BJ (cell line): Measurements from ENCODE around the gene TRMT11. TPM values are rescaled to one million over a fixed set of nuclear protein-coding genes. Genes with fewer than 3 reads are reported as not detected.
A peak's percentile ranks its signal among the peaks of the same experiment; 100 is the strongest.

ENCODE experiments used
- CTCF ChIA-PET: fragments of 350-600 bp; formaldehyde crosslinking; extraction: SDS; loops from one replicate; lab custom pipeline; 2021; ENCODE audit warnings: antibody characterized with exemption, inconsistent platforms; lab: Yijun Ruan, JAX
- POLR2A ChIA-PET: fragments of 300-600 bp; sonication (Branson Sonifier 250); formaldehyde crosslinking; extraction: SDS; loops from one replicate; lab custom pipeline; 2021; ENCODE audit warnings: antibody characterized with exemption; lab: Charles Lee
- DNase-seq: peaks from one replicate; pipeline ENCODE4 v3.0.0-alpha.2; 2011; ENCODE audit warnings: low read depth
- H3K27me3 ChIP-seq: 2 replicates; pipeline ENCODE4 v1.6.0; 2011; ENCODE audit warnings: low read length; ENCODE audit not compliant: control insufficient read depth, insufficient read depth
- H3K36me3 ChIP-seq: 2 replicates; pipeline ENCODE4 v1.5.1; 2011; ENCODE audit warnings: low read length; ENCODE audit not compliant: control insufficient read depth, insufficient read depth
- H3K4me3 ChIP-seq: 2 replicates; pipeline ENCODE4 v1.5.1; 2011; ENCODE audit warnings: low read depth, mild to moderate bottlenecking, control low read depth, low read length
- CTCF ChIP-seq: IDR thresholded peaks from 2 replicates; pipeline ENCODE4 v1.5.1; 2011; ENCODE audit warnings: low read depth, mild to moderate bottlenecking, control low read depth, inconsistent platforms, low read length, moderate library complexity; ENCODE audit not compliant: insufficient read depth
- polyA plus RNA-seq: library from polyadenylated mRNA; depleted of rRNA; stranded (reverse); fragments of >200 nt; gene quantifications from 2 replicates; pipeline ENCODE4 v1.2.3, GENCODE V29; 2011

Gene TRMT11
- polyA plus RNA-seq, 1 experiment: 10.1 TPM

GRCh38 chr6:125951323-125951722, 35.0 kb upstream of the TRMT11 start:
- no peaks in the 10 kb centered on the region for H3K27me3 ChIP-seq
- ChIA-PET POLR2A (interaction anchor here (0.6 to 1.0 kb wide), 2 partner anchors 157 to 160 kb away, joined by 3 to 4 read pairs; partner anchors contain the start of gene NCOA7), CTCF (interaction anchor here (0.9 to 4.1 kb wide), 8 partner anchors 18 to 170 kb away, joined by 3 to 49 read pairs (median 10); partner anchors contain the start of gene NCOA7)
- no peak for TF ChIP-seq CTCF
- DNase-seq: no peak
- no peak overlapping the region for H3K4me3 ChIP-seq
- H3K36me3 ChIP-seq: no peaks in the 10 kb centered on the region

GRCh38 chr6:125952764-125953501, 33.4 kb upstream of the TRMT11 start:
- CTCF ChIA-PET: interaction anchor here (0.6 to 4.1 kb wide), 26 partner anchors 9 to 199 kb away, joined by 3 to 49 read pairs (median 4); partner anchors contain the start of gene NCOA7
- POLR2A ChIA-PET: interaction anchor here (0.6 kb wide), 1 partner anchor 175 kb away, joined by 5 read pairs; no protein-coding TSS in a partner anchor
- TF ChIP-seq CTCF: peak; percentile 66
- no peak overlapping the region for H3K4me3 ChIP-seq
- H3K27me3 ChIP-seq: no peaks in the 10 kb centered on the region
- no peak for DNase-seq
- H3K36me3 ChIP-seq: no peaks in the 10 kb centered on the region

- Histone ChIP-seq H3K4me3 (no peak overlapping the region), H3K36me3 (no peaks in the 10 kb centered on the region), H3K27me3 (no peaks in the 10 kb centered on the region)
- no peak for DNase-seq
- ChIA-PET POLR2A (interaction anchor here (0.6 kb wide), 1 partner anchor 175 kb away, joined by 5 read pairs; no protein-coding TSS in a partner anchor), CTCF (interaction anchor here (0.6 to 4.1 kb wide), 19 partner anchors 11 to 200 kb away, joined by 3 to 49 read pairs (median 5); partner anchors contain the start of gene NCOA7)
- TF ChIP-seq CTCF: peak; percentile 23; the same call in 1 of the 2 replicates
These were observed 32.9 kb upstream of the TRMT11 start for GRCh38 chr6:125953502-125953875.

GRCh38 chr6:125954735-125955339, 31.5 kb upstream of the TRMT11 start:
- CTCF ChIA-PET: interaction anchor here (2.6 to 4.1 kb wide), 6 partner anchors 8 to 165 kb away, joined by 12 to 30 read pairs (median 22); partner anchors contain the start of gene NCOA7
- POLR2A ChIA-PET: no interaction called here
- no peaks in the 10 kb centered on the region for H3K27me3 ChIP-seq
- DNase-seq: no peak
- H3K36me3 ChIP-seq: no peaks in the 10 kb centered on the region
- TF ChIP-seq CTCF: no peak
- no peak overlapping the region for H3K4me3 ChIP-seq

GRCh38 chr6:125955973-125956372, 30.4 kb upstream of the TRMT11 start:
- no peaks in the 10 kb centered on the region for H3K36me3 ChIP-seq
- no peak for TF ChIP-seq CTCF
- no peak overlapping the region for H3K4me3 ChIP-seq
- CTCF ChIA-PET: interaction anchor here (0.5 to 4.1 kb wide), 21 partner anchors 8 to 199 kb away, joined by 3 to 30 read pairs (median 6); partner anchors contain the start of gene NCOA7
- no peaks in the 10 kb centered on the region for H3K27me3 ChIP-seq
- no peak for DNase-seq
- POLR2A ChIA-PET: interaction anchor here (0.5 to 0.6 kb wide), 2 partner anchors 31 to 727 kb away, joined by 3 to 4 read pairs; no protein-coding TSS in a partner anchor
